HG03064 (cell line): Measurements from ENCODE around the gene TRIL.

ENCODE experiments used
- ATAC-seq: cut with Tn5 transposase; IDR thresholded peaks from one replicate; pipeline ENCODE4 v1.9.1; 2021; ENCODE audit warnings: low read depth; ENCODE audit not compliant: unreplicated experiment

The TRIL gene

DNA sequence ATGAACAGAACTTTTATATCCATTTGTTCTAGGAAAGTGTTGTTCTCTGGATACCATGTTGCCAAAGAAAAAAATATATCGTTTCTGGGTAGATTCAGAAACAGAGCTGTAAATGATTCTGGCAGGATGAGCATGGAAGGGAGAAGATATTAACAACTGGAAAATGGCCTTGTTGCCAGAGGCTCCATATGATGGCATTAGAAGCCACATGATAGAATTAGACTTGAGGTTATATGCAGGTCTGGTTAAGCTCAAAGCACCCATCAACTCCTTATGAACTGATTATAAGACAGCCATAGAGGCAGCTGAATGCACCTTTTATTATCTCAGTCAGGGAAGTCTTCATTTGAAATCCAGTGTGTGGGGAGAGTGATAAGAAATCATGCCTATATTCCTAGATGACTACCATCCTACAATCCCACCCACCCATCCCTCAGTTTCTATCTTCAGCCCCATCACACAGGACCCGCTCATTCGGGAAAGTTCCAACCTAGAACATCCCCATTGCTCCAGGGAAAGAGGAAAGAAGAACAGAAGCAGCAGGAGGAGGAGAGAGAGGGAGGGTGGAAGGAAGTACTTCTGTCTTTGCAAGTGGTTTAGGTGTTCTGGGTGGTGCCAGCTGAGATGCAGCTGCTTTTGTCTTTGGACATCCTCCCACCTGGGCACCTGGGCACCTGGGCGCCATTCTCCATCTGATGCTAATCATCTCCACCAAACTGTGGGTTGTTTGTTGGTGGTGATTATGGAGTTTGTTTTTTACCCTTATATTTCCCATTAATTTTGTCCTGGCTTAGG lies 25.5 kb upstream of the TRIL start:
- no peak for ATAC-seq

DNA sequence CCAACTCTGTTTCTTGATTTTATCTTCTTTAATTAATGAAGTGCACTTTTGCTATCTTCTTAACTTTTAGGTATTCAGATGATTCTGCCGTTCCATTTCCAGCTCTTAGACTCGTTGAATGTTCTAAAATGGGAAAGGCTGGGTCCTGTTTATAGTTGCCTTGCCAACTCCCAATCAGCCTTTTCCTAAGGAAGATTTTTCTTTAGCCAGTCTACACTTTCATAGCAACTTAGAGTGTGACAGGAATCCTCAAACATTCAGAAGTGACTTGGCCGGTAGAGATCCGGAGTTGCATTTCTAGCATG lies 23.0 kb upstream of the TRIL start:
- no peak for ATAC-seq

DNA sequence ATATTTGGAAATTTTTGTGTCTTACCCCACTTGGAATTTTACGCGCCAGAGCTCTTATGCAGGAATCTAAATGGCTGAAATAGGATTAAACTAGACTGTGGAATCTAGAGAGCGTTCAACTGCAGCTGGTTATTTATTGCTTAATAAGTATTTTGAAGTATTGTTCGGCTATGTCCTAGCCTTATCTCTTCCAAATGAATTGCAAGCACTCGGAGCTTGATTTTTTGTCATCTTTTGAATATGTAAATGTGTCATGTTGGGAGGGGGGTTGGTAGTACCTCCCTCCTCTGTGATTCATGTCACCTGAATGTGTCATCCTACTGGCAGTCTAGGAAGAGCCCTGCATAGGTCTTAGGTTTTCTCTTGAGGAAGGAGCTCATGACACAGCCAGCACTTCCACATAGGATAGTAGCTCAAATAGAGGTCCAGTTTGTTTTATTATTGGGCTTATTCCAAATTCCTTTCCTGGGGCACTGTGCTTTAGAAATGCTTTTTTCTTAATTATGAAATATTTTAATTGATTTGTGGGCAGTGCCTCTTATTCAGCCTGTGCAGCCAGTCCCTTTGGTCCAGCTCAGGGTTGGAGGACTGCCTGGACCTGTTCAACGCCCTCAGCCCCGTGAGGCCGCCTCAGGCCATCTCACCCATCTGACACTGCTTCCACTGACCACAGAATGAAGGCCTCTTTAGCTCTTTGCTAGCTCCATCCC lies 22.5 kb upstream of the TRIL start:
- no peak for ATAC-seq

DNA sequence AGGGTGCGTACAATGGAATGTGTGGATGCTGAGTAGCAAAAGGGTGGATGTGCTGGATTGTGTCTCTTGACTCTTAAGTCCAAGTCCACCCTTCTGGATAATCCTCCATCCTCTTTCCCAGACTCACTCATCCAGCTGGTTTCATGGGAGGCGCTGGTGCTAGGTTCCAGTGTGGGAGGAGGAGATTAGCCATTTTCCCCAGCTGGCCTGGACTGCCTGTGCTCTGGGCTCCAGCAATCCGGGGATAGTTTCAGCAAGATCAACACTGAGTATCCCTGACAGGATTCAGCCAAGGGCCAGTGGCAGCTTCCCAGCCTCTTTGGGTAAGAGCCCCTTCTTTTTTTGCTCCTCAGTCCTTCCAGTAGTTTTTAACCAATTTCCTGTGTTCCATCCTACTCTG lies 21.6 kb upstream of the TRIL start:
- ATAC-seq = no peak

DNA sequence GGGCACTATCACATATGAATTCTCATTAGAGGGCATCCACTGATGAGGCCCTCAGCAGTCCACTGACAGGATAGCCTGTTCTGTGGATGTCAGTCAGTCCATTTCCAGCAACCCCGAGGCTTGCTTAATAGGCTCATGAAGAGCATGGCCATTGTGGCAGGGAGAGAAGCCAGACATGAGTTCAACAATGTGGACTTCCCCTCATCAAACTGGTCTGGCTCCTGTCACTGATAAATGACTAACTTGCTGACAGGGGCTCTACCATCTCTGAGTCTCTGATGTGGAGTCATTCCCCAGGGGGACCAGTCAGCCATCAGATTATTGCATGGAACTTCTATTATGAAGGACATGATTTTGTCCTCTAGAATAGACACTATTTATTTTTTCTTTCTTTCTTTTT lies 19.8 kb upstream of the TRIL start:
- no peak for ATAC-seq

DNA sequence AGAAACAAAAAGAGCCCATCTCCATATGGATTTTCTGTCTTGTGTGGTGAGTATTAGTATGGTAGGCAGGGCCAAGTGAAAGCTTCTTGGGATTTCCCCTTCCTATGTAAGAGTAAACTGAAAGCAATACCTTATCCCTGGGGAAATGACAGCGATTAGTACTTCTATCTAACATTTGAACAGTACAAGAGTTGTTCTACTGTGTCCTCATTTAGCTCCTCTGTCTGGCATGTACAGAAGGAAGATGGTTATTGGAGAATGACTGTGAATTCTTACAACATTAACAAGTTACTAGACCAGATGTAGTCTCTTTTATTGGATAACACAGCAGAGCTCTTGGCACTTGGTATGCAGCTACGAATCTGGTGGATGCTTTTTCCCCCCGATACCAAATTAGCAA lies 17.9 kb upstream of the TRIL start:
- no peak for ATAC-seq

DNA sequence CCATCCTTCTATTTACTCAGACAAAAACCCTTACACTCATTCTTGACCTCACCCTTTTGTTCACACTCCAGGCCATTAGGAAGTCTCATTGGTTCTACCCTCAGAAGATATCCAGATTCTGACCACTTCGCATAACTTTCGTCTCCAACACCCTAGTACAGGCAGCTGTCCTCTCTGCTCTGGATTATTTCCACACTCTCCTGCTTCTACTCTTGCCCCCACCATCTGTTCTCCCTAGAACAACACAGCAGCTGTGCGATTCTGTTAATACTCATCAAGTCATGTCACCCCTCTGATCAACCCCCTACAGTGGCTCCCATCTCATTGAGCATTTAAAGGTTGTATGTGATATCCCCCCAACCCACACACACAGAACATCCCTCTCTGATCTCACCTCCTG lies 15.5 kb upstream of the TRIL start:
- ATAC-seq = no peak

DNA sequence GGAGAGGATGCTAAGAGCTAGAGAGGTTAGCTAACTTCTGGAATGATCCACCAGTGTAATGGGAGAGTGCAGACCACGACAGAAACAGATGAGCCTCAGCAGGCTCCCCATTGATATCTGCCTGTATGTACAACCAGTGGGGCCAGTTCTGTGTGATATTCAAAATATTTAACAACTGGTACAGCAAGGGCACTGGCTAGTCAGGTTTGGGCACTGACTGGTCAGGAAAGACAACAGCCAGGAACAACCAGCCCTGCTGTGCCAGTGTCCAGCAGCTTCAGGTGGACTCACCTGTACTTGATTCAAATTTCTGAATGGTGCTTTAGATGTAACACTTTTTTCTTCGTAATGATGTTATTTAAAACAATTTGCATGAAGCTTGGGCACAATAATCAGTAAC lies 5.9 kb upstream of the TRIL start:
- ATAC-seq = no peak

DNA sequence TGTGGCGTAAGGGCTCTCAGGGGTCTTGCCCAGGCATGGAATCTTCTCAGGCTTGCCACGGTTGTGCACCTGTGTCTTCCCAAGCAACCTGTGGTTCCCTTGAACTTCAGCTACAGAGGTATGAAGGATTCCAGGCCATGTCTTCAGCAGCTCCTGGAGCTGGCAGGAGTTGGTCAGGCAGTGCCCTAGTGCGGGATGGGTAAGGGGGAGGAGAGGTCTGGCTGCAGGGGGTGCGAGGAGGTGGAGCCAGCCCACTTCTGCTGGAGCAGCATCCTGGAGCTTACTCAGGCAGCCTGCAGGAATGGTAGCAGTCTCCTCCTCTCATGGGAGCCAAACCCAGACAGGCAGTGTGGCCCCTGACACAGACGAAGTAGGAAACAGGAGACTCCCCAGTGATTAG lies 3.8 kb upstream of the TRIL start:
- no peak for ATAC-seq

DNA sequence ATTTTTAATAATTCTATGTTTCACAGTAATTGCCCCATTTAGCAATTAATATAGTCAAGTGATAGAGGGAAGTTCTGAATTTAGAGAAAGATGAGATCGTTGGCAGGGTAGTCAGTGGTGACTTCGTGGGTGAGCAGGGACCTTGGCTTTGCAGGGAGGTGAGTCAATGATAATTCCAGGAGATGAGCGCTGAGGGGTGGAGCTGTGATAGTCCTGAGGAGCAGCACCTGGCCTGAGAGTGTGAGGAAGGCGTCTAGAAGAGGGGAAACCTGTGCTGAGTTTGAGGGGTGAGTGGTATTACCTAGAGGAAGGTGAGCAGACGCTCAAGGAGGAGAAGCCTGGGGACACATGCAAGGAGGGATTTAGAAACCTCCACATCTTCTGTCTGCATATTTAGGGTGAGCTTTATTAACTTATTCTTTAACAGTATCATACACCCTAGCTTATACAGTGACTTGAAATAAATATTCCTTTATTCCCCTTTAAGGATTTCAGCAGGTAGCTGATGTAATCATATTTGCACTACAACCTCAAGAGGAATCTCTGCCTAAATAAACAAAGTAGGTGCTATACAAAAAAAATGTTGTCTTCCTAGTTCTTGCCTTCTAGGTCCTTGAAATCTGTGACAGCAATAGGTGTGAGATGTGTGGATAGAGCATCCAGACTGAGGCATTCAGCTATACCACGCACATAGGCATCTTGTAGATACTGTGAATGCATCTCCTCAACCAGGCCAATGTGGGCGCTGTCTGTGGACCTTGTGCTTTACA lies 2.1 kb upstream of the TRIL start:
- no peak for ATAC-seq

DNA sequence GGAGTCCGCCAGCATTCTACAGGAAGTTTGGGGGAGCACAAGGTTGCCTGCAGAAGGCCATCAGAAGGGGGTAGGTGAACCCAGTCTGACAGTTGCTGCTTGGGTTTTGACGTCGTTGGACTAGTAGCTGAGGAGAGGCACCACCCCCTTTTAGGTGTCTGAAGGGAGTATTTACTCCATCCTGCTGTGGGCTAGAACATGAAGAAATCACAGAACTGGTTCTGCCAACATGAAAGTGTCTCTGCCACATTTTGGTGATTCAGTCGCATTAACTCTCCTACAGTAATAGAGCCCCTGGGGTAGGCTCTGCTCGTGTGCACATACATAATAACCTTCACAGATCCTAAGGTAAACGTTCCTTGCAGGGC lies 834 bp upstream of the TRIL start:
- no peak for ATAC-seq

DNA sequence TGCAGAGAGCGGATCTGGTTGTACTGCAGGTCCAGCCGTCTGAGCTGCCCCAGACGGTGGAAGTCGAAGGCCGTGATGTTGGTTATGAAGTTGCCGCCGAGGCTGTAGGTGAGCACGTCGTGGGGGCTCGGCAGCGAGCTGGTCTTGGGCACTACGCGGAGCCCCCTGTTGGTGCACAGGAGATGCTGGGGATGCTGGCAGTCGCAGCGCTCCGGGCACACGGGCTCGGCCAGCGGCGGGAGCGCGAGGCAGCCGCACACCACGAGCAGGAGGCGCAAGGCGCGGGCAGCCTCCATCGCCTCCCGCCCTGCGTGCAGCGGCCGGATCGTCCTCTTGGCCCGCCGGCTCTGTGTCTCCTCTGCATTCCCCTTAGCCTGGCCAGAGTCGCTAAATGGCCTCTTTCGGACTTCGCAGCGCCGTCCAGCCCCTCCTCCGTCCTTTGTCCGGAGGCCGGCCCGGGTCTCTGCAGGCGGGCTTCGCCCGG lies 337 bp downstream of the TRIL start:
- ATAC-seq = no peak

DNA sequence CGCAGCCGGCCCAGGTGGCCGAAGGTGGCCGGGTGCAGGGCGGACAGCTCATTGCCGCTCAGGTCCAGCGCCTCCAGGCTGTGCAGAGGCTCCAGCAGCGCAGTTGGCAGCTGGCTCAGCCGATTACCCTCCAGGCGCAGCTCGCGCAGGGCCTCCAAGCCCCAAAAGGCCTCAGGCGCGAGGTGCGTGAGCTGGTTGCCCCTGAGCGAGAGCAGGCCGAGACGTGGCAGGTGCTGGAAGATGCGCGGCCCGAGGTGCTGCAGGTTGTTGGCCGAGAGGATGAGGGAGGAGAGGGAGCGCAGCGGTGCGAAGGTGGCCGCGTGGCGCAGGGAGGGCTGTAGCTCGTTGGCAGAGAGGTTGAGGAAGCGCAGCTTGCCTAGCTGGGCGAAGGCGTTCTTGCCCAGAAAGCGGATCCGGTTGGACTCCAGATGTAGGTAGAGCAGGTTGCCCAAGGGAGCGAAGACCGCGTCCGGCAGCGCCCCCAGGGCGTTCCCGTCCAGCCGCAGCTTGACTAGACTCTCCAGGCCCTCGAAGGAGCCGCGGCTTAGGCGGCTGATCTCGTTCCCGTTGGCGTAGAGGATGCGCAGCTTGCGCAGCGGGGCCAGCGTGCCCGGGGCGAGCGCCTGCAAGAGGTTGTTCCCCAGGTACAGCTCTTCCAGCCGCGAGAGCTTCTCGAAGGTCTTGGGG lies 923 bp downstream of the TRIL start:
- ATAC-seq = no peak

DNA sequence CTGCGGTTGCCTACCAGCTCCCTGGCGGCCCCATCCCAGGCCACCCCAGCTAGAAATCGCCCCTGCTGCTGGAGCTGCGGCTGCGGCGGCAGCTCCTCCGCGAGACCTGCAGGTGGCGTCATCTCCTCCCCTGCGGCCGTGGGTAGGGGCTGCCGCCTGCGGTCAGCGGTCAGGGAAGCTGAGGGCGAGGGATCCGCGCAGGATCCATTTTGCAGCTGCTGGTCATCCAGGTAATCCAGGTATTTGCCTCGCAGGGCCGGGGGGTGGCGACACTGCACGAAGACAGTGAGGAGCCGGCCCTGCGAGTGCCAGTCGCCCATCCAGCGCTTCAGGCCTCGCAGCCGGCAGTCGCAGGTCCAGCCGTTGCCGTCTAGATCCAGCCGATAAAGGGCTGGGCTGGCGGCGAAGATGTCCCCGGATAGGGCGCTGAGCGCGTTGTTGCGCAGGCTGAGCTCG lies 1.5 kb downstream of the TRIL start:
- ATAC-seq = no peak

DNA sequence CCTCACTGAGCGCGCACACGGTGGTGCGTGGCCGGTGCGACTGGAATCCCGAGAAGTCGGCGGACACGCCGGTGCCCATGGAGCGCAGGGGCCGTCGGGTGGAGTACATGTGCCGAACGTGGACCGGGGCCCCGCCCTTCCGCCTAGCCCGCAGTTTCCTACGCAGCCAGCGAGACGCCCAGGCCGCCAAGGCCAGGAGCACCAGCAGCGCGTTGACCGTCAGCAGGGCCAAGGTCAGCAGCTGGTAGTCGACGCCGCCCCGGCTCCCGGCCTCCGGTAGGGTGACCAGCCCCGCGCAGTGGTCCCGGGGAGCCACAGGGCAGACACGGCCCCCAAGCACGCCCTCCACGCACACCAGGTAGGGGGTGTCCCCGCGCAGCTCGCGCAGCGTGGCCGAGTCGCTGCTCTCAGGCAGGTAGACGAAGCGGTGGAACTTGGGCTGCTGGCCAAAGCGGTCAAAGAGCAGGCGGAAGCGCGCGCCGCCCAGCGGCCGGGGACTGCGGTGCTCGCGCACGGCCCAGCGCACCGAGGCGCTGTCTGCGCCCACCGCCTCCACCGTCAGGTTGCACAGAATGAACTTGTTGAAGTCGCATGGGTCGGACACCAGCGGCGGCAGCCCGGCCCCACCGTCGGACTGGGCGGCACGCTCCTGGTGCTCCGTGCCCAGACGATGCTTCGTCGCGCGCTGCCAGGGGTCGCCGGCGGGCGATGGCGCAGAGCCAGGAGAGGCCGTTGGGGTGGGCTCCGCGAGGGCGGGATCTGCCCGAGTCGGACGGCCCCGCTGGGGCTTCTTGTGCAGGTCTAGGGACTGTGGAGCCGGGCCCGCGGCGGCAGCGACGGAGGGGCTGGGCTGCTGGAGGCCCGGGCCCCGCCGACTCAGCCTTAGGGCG lies 2.2 kb downstream of the TRIL start:
- no peak for ATAC-seq

DNA sequence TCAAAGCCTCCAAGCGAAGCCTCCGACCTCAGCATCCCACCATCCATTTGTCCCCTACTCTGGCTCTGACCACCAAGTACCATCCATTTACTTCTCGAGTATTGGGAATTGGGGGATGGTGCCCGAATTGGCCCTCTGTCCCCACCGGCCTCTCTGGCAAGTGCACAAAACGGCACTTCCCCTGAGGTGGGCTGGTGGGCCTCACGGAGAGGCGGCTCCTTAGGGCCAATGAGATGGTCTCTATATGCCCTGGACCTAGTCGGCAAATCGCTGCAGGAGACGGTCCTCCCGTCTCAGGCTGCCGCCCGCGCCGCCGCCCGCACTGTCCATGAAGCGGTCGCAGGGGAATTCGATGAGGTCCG lies 2.8 kb downstream of the TRIL start:
- no peak for ATAC-seq

DNA sequence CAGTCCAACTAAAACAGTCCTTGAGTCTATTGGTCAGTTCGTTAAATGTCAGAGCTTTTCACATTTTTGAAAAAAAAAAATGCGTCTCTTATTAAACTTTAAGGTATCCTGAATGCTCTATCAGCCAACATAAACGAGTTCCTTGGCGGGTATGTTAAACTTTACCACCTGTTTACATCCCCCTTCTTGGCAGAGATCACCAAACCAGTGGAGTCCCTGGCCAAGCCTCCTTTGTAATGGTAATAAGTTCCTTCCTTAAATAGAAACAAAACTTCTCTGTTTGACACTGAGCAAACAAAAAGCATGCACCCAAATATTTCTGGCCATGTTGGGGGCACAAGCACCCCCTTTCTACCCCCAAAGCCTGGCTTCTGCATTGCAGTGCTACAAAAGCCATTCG lies 3.2 kb downstream of the TRIL start:
- no peak for ATAC-seq

DNA sequence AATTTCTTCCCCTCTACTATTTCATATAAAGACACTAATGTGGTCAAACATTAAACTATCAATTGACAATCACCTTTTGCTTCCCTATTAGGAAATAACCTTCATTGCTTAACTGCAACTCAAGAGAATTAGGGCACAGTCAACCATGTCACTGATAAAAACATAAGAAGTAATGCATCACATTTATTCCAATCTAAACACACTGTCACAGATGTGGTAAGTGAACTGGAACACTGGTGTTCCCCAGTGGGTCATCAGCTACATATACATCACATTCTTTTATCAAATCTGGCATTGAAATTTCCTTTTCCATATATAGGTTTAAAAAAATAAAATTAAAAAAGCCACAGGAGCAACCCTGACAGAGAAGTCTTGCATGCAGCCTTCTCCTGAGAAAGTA lies 3.7 kb downstream of the TRIL start:
- no peak for ATAC-seq

DNA sequence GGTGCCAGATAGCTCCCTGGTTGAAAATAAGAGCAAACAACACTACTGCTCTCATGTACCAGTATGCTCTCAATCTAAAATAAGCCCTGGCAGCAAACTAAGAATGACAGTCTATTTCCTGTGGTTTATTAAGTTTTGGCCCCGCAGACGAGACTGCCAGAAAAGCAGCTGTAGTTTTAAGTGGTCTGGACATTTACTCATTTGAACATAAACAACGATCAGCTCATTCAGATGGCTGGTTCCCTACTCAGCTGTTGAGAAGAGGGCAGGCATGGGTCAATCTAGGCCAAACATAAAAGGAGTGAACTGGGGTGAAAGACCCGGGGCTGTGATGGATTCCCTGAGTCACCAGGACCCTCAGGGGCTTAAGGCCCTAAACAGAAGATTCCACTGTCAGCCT lies 4.5 kb downstream of the TRIL start:
- ATAC-seq = no peak

DNA sequence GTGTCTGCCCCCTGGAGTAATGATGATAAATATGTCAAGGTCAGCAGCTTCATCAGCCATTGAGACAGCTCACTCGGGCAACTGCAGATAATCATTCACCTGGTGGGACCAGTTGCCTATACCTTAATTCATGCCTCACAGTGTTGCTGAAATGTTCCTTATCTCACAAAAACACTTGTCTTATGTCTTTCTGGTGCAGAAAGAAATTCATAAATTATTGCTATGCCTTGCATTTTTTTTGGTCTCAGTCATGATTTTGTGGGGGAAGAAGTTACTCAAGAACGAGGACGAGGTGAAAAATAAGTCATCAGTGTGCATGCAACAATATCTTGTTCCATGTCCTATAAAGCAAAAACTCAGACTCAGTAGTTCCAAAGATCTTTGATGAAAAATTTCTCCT lies 16.0 kb downstream of the TRIL start:
- ATAC-seq = no peak
